OCI-LY7 (cell line): Measurements from ENCODE around the gene PLA2G15.

Experiments used
- EZH2phosphoT487 ChIP-seq: fragments of 200-600 bp; sonication (generic); IDR thresholded peaks from 2 replicates; pipeline ENCODE4 v1.6.1; 2018; ENCODE audit warnings: low read depth, borderline replicate concordance, mild to moderate bottlenecking, mixed run types, antibody characterized with exemption, low read length, moderate library complexity, mixed read lengths
- TF ChIP-seq, protein P1 (sequence below): fragments of 200-600 bp; sonication (generic); conservative IDR thresholded peaks from 2 replicates; pipeline ENCODE4 v1.5.1; 2014; ENCODE audit warnings: mild to moderate bottlenecking, antibody characterized with exemption, low read length, moderate library complexity, mixed read lengths

DNA sequence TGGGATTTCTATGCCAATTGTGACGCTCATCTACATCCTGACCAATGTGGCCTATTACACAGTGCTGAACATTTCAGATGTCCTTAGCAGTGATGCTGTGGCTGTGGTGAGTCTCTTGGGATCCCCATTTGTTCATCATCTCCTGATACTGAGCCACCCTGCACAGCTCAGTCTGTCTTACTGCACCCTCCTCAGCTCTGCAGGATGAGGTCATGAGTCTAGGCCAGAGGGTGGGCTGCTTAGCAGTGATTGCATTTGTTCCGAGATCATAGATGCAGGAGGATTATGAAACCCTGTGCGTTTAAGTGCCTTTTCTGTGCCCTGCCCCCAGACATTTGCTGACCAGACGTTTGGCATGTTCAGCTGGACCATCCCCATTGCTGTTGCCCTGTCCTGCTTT is 46.1 kb downstream of the PLA2G15 start:
- TF ChIP-seq, protein P1, sequence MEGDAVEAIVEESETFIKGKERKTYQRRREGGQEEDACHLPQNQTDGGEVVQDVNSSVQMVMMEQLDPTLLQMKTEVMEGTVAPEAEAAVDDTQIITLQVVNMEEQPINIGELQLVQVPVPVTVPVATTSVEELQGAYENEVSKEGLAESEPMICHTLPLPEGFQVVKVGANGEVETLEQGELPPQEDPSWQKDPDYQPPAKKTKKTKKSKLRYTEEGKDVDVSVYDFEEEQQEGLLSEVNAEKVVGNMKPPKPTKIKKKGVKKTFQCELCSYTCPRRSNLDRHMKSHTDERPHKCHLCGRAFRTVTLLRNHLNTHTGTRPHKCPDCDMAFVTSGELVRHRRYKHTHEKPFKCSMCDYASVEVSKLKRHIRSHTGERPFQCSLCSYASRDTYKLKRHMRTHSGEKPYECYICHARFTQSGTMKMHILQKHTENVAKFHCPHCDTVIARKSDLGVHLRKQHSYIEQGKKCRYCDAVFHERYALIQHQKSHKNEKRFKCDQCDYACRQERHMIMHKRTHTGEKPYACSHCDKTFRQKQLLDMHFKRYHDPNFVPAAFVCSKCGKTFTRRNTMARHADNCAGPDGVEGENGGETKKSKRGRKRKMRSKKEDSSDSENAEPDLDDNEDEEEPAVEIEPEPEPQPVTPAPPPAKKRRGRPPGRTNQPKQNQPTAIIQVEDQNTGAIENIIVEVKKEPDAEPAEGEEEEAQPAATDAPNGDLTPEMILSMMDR, result no peak
- TF ChIP-seq EZH2phosphoT487, result no peak
